AG04450 (cell line): ENCODE measurements around the gene FCN2. TPM values are rescaled to one million over a fixed set of nuclear protein-coding genes. Genes with fewer than 3 reads are reported as not detected.

Experiments used
- CTCF ChIA-PET: fragments of 300-600, 350-600 bp; formaldehyde crosslinking; extraction: SDS; loops from one replicate; lab custom pipeline; 2022; ENCODE audit warnings: antibody characterized with exemption, inconsistent platforms; lab: Charles Lee
- POLR2A ChIA-PET: fragments of 350-600 bp; formaldehyde crosslinking; extraction: SDS; loops from one replicate; lab custom pipeline; 2021; ENCODE audit warnings: antibody characterized with exemption, inconsistent platforms; lab: Yijun Ruan, JAX
- DNase-seq: peaks from one replicate; pipeline ENCODE4 v3.0.0-alpha.2; 2011; ENCODE audit warnings: low read depth, low spot score
- H3K27ac ChIP-seq: one replicate; pipeline ENCODE4 v1.5.1; 2012; ENCODE audit warnings: low read depth, low read length, control low read depth
- H3K27me3 ChIP-seq: one replicate; pipeline ENCODE4 v1.6.0; 2012; ENCODE audit warnings: low read length; ENCODE audit not compliant: control insufficient read depth, insufficient read depth
- H3K4me3 ChIP-seq: 2 replicates; pipeline ENCODE4 v1.5.1; 2011; ENCODE audit warnings: mild to moderate bottlenecking, low read depth, low read length, control low read depth
- H3K9me3 ChIP-seq: 2 replicates; pipeline ENCODE4 v1.5.1; 2012; ENCODE audit warnings: low read length; ENCODE audit not compliant: control insufficient read depth, insufficient read depth
- polyA plus RNA-seq: library from polyadenylated mRNA; depleted of rRNA; stranded (reverse); fragments of >200 nt; gene quantifications from 2 replicates; pipeline ENCODE4 v1.2.3, GENCODE V29; 2011
- TF ChIP-seq, protein P1 (sequence below): IDR thresholded peaks from 2 replicates; pipeline ENCODE4 v1.5.1; 2011; ENCODE audit warnings: low read depth, low read length, control low read depth, inconsistent platforms

FCN2 gene
- polyA plus RNA-seq, 1 experiment = not detected

GRCh38 chr9:134897584-134898170 lies 17.1 kb downstream of the FCN2 start:
- CTCF ChIA-PET = no interaction called here
- Histone ChIP-seq H3K9me3 (peaks cover 6% of the 10 kb centered on the region; the same call in 1 of the 2 replicates), H3K27ac (no peak overlapping the region), H3K4me3 (no peak overlapping the region), H3K27me3 (peaks cover 10% of the 10 kb centered on the region)
- POLR2A ChIA-PET = no interaction called here
- DNase-seq = no peak
- TF ChIP-seq, protein P1, sequence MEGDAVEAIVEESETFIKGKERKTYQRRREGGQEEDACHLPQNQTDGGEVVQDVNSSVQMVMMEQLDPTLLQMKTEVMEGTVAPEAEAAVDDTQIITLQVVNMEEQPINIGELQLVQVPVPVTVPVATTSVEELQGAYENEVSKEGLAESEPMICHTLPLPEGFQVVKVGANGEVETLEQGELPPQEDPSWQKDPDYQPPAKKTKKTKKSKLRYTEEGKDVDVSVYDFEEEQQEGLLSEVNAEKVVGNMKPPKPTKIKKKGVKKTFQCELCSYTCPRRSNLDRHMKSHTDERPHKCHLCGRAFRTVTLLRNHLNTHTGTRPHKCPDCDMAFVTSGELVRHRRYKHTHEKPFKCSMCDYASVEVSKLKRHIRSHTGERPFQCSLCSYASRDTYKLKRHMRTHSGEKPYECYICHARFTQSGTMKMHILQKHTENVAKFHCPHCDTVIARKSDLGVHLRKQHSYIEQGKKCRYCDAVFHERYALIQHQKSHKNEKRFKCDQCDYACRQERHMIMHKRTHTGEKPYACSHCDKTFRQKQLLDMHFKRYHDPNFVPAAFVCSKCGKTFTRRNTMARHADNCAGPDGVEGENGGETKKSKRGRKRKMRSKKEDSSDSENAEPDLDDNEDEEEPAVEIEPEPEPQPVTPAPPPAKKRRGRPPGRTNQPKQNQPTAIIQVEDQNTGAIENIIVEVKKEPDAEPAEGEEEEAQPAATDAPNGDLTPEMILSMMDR = no peak

DNA sequence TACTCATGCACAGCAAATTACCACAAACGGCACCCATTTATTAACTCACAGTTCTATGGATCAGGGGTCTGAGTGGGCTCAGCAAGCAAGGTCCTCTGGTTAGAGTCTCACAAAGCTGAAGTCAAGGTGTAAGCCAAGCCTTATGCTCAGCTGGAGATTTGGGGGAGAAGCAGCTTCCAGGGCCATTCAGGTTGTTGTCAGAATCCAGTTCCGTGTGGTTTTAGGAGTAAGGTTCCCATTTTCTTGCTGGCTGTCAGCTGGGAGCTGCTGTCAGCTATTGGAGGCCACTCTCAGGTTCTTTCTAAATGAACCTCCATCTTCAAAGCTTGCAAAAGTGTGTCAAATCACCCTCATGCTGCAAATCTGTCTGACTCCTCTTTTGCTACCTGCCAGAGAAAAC lies 17.7 kb downstream of the FCN2 start:
- POLR2A ChIA-PET = no interaction called here
- CTCF ChIA-PET = no interaction called here

GRCh38 chr9:134899168-134899567 lies 18.6 kb downstream of the FCN2 start:
- H3K27me3 ChIP-seq = peaks cover 10% of the 10 kb centered on the region
- POLR2A ChIA-PET = no interaction called here
- no peak for DNase-seq
- TF ChIP-seq, protein P1 = no peak
- peaks cover 6% of the 10 kb centered on the region; the same call in 1 of the 2 replicates for H3K9me3 ChIP-seq
- no peak overlapping the region for H3K27ac ChIP-seq
- no peak overlapping the region for H3K4me3 ChIP-seq
- CTCF ChIA-PET = no interaction called here

More for the DNA sequence above, 17.7 kb downstream of the FCN2 start:
- TF ChIP-seq, protein P1 = no peak
- Histone ChIP-seq H3K4me3 (no peak overlapping the region), H3K27ac (no peak overlapping the region), H3K27me3 (peaks cover 7% of the 10 kb centered on the region), H3K9me3 (peaks cover 6% of the 10 kb centered on the region; the same call in 1 of the 2 replicates)
- DNase-seq = no peak

DNA sequence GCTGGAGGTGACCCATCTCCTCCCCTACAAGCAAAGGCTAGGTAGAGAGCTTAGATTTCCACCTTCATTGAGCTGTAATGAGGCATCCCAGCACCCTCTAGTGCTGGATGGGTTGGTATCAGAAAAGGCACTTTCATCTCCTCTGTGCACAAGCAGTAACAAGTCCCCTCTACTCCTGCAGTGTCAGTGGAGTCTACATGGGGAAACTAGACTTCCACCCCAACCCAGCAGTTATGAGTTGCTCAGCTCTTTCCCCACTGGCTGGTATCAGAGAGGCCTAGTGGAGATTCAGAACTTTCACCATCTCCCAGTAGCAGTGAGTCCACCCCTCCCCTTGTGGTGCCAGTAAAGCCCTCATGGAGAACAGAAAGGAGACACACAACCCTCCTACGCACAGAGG lies 19.2 kb downstream of the FCN2 start:
- CTCF ChIA-PET = no interaction called here
- Histone ChIP-seq H3K27me3 (peaks cover 10% of the 10 kb centered on the region), H3K4me3 (no peak overlapping the region), H3K27ac (no peak overlapping the region), H3K9me3 (peaks cover 1% of the 10 kb centered on the region; the same call in 1 of the 2 replicates)
- POLR2A ChIA-PET = no interaction called here
- TF ChIP-seq, protein P1 = no peak
- DNase-seq = no peak

GRCh38 chr9:134902936-134903335 lies 22.3 kb downstream of the FCN2 start:
- H3K27ac ChIP-seq = no peak overlapping the region
- no peaks in the 10 kb centered on the region for H3K9me3 ChIP-seq
- H3K4me3 ChIP-seq = no peak overlapping the region
- peaks cover 14% of the 10 kb centered on the region for H3K27me3 ChIP-seq
- POLR2A ChIA-PET = no interaction called here
- TF ChIP-seq, protein P1 = no peak
- no peak for DNase-seq
- CTCF ChIA-PET = no interaction called here
